ENCODE measurements around the gene DMRTC2.

Gene DMRTC2

GRCh38 chr19:41871573-41872383, 26.9 kb downstream of the DMRTC2 start:
- no peak for DNase-seq

DNA sequence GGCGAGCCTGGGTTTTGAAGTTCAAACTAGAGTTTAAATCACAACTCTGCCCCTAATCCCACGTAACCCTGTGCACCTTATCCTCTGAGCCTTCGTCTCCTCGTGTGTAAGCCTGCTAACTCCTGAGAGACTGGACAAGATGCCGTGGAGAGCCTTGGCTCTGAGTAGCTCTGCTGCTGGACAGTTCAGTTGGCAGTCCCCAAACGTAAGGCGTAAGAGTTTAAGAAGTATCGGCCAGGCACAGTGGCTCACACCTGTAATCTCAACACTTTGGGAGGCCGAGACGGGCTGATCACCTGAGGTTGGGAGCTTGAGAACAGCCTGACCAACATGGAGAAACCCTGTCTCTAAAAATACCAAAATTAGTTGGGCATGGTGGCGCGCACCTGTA, 27.5 kb downstream of the DMRTC2 start:
- DNase-seq: peak; percentile 65

DNA sequence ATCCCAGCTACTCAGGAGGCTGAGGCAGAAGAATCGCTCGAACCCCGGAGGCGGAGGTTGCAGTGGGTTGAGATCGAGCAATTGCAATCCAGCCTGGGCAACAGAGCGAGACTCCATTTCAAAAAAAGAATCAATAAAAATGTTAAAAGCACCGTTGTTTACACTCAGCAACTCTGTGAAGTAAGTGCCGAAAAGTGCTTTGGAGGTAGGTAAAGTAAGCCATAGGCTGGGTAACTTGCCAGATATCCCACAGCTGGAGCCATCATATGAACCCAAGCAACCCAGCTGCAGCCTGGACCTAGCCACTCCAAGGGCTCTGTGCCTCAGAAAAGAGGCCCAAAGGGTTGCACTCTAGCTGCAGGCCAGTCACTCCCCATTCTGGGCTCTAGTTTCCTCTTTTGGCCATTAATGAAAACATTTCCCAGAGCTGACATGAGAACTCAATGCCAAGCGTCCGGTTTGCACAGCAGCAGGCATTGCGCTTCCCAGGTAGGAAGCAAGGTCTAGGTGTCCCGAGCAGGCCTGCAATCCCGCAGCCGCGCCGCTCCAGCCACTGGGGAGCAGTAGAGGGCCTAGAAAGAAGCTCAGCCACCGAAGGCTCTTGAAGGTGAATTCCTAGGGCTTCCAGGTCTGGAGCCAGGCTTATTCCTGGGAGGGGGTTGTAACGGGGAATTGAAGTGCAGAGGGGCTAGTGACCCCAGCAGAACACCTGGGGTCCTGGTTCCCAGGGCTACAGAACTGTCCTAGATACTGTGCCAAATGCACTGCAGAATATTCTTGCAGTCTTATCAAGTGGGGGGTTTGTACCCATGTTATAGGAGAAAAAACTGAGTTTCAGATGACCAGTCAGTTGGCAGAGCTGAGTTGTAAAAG, 28.2 kb downstream of the DMRTC2 start:
- DNase-seq: no peak

GRCh38 chr19:41875973-41876372, 31.1 kb downstream of the DMRTC2 start:
- DNase-seq: peak; percentile 50

DNA sequence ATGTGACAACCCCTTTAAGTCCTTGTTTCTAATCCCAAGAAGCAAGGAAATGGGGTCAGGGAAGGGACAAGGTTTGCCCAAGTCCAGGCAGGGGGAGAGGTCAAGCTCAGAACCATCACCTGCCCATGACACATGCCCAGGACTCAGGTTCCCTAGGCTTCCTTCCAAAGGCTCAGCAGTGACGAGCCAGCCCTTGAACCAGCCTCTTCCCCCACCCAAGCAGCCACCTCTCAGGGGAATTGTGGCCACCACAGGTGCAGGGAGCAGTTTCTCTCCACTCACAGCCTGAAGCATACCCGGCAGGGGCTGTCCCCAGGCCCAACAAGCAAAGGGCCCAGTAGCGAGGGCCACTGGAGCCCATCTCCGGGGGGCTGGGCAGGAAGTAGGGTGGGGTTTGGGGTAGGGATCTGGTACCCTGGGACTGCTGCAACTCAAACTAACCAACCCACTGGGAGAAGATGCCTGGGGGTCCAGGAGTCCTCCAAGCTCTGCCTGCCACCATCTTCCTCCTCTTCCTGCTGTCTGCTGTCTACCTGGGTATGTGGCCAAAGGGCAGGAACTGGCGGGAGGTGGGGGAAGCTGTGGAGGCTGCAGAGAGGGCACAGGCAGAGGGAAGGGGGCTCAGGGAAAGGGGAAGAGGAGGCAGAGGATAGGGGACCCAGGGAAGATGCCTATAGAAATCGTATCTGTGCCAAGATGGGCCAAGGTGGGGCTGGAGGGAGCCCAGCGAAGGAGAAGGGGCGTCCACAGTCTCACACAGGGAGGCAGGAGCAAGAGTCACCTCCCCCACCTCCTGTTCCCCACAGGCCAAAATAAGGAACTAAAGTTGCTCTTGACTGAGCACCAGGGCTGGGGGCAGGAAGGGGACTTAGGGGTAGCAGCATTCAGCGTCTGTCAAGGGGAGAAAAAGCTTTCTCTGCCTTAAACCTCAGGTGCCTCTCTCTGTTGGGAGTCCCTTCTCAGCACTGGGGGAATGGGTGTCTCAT, 32.3 kb downstream of the DMRTC2 start, which contains the start of gene CD79A:
CD79A (plus strand) TSS at position 433 of the 986 bp plus-strand sequence; CDS start at position 459, 26 bp downstream.
- no peak for DNase-seq

DNA sequence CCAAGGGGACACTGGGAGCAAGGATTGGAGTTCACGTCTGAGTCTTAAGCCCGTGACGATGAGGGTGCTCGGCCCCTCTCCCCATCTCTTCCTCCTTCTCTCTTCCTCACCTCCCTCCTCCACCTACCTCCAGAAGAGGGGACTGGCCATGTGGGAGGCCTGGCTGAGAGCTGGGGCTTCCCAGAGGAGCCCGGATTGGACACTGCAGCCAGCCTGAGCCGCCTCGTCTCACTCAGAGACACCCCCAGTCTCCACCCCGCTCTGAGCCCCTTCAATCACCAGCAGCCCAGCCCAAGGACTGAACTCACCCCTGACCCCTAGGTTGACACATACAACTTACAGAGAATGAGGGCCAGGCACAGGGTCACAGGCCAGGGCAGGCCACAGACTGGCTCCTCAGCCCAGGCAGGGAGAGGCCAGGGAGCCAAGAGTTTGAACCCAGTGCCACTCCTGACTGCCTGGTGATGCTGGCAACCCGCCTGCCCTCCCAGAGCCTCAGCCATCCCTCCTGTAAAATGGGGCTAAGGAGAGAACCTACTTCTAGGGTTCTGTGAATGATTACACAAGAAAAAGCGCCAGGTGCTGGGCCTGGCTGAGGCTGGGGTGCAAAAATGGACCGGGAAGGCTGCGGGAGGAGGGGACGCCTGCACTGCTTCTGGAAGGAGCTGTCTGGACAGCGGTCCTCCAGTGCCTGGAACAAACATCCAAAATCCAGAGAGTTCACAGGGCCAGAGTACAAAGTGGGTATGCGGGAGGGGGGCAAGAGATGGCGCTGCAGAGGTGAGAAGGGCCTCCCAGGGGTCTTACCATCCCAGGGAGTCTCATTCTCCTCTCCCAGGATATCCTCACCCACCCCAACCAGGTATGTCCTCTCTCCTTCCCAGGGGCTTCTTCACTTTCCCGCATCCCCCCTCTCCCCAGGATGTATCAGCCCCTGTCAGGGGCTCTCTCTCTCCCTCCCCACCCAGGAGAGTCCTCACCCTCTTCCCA, 33.4 kb downstream of the DMRTC2 start:
- no peak for DNase-seq

GRCh38 chr19:41879080-41879479, 34.2 kb downstream of the DMRTC2 start:
- no peak for DNase-seq

GRCh38 chr19:41879670-41880328, 35.0 kb downstream of the DMRTC2 start:
- no peak for DNase-seq

DNA sequence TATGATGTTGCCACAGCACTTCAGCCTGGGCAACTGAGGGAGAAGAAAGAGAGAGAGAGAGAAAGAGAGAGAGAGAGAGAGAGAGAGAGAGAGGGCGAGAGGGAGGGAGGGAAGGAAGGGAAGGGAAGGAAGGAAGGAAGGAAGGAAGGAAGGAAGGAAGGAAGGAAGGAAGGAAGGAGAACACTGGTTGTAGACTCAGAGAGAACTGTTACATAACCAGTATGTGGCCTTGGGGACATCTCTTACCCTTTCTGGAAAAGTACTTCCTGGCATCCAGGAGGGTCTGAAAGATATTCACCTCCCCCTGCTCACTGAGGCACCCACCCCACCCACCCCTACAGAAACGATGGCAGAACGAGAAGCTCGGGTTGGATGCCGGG, 35.5 kb downstream of the DMRTC2 start:
- DNase-seq: no peak

- no peak for DNase-seq
These were observed 38.0 kb downstream of the DMRTC2 start, which contains the start of gene ARHGEF1 for GRCh38 chr19:41882568-41883462. TSS of gene ARHGEF1 (plus strand) at chr19:41883184. CDS start at chr19:41888083, 4,899 bp downstream.

- no peak for DNase-seq
These were observed 38.6 kb downstream of the DMRTC2 start for GRCh38 chr19:41883463-41883820.

DNA sequence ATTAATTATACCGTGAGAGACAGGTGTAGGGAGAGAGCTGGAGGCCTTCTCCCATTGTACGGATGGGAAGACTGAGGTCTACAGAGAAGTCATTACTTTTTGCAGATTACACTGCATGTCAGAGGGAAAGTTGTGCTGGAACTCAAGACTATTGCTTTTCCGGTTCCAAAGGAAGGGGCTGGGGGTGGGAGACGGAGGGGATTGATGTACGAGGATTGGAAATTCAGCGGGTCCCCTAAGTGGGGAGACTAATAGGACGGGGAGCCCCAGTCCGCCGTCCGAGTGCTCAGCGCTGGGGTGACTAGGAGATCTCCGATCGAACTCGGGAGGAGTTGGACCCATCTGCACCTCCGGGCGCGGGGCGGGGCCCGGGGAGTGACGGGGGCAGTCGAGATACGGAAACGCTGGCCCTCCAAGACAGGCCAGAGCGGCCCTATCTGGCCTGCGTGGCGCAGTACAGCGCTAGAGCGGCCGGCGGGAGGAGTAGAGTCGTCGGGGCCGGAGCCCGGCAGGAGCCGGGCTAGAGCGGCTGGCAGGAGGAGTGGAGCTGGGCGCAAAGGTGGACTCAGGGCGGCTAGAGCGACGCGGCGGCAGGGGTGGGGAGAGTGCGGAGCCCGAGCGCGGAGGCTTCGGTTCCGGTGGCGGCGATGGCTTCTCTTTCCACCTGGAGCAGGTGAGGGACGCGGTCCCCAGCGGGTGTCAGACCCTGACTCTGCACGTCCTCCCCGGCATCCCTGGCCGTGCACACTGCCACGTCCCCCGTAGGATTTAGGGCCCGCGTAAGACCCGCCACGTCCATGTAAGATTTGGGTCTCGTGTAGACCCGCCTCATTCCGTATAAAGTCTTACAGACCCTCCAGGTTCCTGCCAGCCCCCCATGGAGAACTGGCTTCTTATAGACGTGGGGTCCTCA, 39.2 kb downstream of the DMRTC2 start:
- DNase-seq: peak; percentile 96

DNA sequence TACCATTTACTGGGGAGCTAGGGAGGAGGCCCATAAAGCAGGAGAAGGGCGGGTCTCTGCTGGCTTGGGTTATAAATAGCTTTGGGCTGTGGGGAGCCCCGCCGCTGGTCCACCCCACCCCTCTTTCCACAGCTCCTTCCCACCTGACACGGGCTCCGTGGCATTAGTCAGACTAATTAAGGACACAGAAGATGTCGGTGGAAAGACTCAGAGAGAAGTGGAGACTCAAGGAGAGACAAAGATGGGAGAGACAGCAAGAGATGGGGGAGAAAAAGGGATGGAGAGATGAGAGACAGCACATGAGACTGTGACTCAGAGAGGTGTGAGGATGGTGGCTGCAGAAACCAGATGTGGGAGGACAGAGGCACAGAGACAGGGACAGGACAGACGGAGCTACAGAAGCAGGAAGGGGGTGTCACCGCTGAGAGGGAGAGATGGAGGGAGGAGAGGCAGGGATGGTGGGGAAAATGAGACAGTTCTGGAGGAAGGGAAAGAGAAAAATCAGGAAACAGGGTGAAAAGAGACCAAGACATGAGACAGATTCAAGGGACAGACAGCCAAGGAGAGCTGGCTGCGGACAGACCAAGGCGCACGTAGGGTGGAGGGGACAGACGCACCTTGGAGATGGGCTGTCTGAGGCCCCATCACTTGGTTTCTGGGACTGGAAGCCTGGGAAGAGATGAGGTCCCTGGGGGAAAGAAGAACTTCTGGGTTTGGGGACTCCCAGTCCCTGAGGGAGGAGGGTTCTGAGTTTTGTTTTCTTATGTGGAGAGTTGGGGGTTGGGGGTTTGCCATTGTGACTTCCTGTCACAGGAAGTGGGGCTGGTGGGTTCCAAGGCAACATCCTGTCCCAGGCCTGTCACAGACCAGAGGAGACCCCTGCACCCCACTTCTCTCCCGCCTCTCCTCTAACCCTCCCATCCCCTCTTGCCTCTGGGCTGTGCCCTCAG, 42.2 kb downstream of the DMRTC2 start:
- DNase-seq: no peak

GRCh38 chr19:41887711-41888382, 43.0 kb downstream of the DMRTC2 start:
- peak; percentile 89 for DNase-seq

- no peak for DNase-seq
These were observed 44.1 kb downstream of the DMRTC2 start for GRCh38 chr19:41888926-41889325.

DNA sequence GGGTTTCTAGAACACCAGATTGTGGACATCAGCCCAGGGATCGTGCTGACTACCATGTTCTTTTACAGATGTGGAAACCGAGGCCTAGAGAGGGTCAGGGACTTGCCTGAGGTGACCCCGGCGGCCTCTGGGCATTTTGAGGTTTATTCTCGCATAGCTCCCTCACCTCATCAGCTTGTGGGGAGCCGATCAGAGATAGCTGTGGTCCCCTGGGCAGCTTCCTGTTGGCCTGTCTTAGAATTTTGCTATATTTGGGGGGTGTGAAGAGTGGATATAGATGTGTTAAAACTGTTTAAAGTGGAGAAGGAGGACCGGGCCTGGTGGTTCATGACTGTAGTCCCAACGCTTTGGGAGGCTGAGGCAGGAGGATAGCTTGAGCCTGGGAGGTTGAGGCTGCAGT, 45.1 kb downstream of the DMRTC2 start:
- no peak for DNase-seq

DNA sequence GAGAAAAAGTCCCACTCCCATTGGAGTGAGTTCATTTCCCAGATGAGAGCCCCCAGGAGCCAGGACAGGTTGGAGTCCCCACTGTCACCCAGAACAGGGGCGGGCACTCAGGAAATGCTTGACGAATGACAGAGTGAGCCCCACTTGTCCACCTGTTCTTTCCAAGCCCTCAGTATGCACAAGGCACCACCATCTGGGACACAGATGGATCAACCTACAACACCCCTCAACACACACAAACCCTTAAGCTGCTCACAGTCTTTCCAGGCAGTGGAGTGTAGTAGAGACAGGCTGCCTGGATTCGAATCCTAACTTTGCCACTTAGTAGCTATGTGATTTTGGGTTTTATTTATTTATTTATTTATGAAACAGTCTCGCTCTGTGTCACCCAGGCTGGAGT, 46.1 kb downstream of the DMRTC2 start:
- no peak for DNase-seq

Measured in activated CD8-positive, alpha-beta memory T cell treated with anti-CD3 and anti-CD28 coated beads, Interleukin-2, amount 50 U/mL, for 48 hours (primary cell).